DMS 273 (cell line): ENCODE results near the gene UCMA.
"Not testable (repeated sequence)": the region's sequence is repeated elsewhere in the genome, so short reads cannot be mapped to it uniquely, and the experiment has no call there.

Source experiments
- DNase-seq: peaks from one replicate; lab custom pipeline; 2025; ENCODE audit not compliant: unreplicated experiment; lab: John Stamatoyannopoulos, UW

The UCMA gene

GRCh38 chr10:13234172-13234571, at the start of gene UCMA:
TSS of gene UCMA (minus strand) at chr10:13234374. CDS start at chr10:13234258, 116 bp downstream.
- no peak for DNase-seq

- DNase-seq = not testable (repeated sequence)
Observed at GRCh38 chr10:13282348-13282747, 48.2 kb upstream of the UCMA start.

DNA sequence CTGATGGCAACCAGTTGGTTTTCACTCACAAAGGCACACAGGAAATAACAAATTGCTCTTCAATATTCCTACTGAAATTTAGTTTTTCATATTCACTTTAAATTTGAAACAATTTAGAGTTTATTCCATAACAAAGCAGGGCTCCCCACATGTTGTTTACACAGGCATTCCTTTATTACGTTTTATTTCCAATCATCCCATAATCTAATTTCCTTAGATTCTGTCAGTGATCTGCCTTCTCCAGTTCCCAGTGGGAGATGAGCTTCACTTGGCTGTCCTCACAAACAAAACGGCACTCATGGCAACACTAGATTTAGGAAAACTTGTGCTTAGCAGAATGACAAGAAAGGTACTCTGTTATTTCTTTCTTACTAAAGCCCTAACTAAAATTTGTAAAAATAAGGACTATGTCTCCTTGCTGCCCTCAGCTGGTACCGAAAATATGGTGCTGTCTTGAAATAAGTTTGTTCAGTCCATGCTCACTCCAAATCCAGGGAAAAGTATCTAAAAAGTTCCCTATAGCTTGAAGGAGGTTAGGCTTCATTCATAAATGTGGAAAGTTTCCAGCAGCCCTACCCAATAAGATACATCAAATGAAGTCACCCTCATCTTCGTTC, 42.7 kb upstream of the UCMA start:
- DNase-seq = no peak

GRCh38 chr10:13276146-13276545, 42.0 kb upstream of the UCMA start:
- DNase-seq = not testable (repeated sequence)

DNA sequence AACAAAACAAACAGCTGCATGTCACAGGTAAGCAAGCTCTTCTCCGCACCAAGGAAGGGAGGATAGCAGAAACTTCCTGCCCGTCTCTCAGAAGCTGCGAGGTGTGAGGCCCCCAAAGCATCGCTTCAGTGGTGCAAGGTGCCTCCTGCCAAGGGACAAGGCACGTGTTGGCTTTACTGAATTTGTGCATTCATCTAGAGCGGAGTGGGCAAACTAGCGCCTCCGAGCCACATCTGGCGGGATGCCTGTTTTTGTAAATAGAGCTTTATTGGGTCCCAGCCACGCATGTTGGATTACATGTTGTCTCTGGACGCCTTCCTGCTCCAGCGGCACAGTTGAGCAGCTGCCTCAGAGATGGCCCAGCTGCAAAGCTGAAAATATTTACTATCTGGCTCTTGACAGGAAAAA, 38.0 kb upstream of the UCMA start:
- peak; percentile 72 for DNase-seq

DNA sequence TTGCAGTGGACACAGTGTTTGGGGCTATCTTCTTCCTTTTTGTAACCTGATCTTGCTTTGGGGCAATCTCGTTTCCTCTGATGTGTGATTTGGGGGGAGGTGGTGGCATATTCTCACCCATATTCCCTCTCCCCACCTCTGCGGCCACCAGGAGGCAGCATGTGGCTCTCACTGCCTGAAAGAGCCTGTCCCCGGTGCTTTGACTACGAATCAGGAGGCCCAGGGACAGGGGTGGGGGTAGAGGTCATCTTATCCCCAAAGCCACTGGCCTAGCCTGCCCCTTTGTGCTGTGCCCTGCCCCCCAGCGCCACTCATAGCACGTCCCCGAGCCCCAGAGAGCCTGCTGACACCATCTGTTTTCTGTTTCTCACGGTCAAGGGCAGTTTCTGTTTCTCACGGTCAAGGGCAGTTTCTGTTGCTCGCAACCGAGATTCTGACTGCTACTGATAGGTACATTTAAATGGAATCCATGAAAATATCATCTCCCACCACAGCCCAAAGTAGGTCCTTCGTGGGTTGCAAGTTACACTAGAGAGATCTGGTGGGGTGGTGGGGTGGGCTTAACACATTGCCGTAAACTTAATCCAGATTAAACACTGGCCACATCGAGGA, 37.5 kb upstream of the UCMA start:
- DNase-seq = peak; percentile 68

GRCh38 chr10:13270877-13271551, 36.8 kb upstream of the UCMA start:
- DNase-seq = no peak

DNA sequence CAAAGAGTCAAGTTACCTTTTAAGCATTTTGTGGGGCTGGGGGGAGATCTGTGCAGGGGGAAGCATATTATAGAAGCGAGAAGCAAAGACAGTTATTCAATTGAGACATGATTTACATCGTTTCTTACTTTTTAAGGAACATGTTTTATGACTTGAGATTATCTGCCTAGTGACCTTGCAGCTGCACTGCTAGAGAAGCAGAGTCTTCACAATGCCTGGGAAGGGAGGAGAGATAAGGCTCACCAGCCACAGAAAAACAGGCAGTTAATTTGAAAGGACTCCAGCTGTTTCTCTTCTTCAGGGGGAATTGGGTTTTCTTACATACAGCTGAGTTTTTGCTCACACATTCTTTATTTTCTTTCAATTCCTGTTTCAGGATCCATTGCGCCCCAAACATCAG, 34.7 kb upstream of the UCMA start:
- no peak for DNase-seq

GRCh38 chr10:13268310-13268709, 34.1 kb upstream of the UCMA start:
- DNase-seq = no peak

- DNase-seq = no peak
Observed at GRCh38 chr10:13263591-13263990, 29.4 kb upstream of the UCMA start.

GRCh38 chr10:13262433-13262832, 28.3 kb upstream of the UCMA start:
- DNase-seq = no peak

GRCh38 chr10:13257621-13258140, 23.5 kb upstream of the UCMA start:
- no peak for DNase-seq

DNA sequence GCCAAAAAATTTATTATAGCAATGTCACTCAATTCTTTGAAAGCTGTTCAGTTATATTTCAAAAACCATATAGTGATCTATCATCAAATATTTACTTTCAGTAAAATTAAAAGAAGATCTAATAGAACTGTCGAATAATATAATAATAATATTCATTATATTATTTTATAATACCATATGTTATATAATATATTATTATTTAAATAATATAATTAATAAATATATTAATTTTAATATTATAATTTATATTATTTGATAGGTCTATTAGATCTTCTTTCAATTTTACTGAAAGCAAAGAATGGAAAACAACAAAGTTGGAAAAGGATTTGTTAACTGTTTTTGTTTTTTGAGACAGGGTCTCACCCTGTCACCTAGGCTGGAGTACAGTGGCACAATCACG, 22.5 kb upstream of the UCMA start:
- DNase-seq = no peak

GRCh38 chr10:13253726-13254125, 19.6 kb upstream of the UCMA start:
- DNase-seq = no peak

GRCh38 chr10:13247784-13248183, 13.6 kb upstream of the UCMA start:
- DNase-seq = no peak

DNA sequence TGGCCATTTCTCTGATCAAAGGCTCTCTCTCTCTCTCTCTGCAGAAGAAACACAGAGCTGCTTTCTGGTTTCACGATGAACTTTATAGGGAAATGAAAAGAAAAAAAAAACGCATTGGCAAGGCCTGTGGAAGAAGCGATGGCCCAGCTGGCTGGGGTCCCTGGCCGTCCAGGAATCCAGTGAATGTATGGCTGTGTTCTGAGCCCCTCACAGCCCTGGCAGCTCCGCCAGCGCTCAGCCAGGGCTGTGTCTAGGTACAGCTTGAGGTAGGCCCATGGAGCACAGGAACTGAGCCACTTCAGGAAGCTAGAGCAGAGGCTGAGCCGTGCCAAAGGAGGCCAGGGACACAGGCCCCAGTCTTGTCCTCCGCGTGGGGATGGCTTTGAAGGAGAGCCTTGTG, 13.1 kb upstream of the UCMA start:
- no peak for DNase-seq

DNA sequence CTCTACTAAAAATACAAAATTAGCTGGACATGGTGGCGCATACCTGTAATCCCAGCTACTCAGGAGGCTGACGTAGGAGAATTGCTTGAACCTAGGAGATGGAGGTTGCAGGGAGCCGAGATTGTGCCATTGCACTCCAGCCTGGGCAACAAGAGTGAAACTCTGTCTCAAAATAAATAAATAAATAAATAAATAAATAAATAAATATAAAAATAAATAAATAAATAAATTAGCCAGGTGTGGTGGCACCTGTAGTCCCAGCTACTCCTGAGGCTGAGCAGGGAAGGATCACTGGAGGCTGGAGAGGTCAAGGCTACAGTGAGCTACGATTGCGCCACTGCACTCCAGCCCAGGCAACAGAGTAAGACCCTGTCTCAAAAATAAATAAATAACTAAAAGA, 8.1 kb upstream of the UCMA start:
- not testable (repeated sequence) for DNase-seq

GRCh38 chr10:13241613-13242012, 7.4 kb upstream of the UCMA start:
- DNase-seq = no peak

DNA sequence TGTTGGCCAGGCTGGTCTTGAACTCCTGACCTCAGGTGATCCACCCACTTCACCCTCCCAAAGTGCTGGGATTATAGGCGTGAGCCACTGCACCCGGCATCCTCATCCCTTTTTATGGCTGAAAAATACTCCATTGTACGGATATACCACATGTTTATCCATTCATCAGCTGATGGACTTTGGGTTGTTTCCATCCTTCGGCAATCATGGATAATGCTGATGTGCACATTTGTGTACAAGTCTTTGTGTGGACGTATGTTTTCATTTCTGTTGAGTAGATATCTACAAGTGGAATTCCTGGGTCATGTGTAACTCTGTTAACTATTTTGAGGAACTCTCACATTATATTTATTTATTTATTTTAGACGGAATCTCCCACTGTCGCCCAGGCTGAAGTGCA, 5.7 kb upstream of the UCMA start:
- DNase-seq = no peak

- no peak for DNase-seq
Observed at GRCh38 chr10:13238271-13239077, 4.3 kb upstream of the UCMA start.

DNA sequence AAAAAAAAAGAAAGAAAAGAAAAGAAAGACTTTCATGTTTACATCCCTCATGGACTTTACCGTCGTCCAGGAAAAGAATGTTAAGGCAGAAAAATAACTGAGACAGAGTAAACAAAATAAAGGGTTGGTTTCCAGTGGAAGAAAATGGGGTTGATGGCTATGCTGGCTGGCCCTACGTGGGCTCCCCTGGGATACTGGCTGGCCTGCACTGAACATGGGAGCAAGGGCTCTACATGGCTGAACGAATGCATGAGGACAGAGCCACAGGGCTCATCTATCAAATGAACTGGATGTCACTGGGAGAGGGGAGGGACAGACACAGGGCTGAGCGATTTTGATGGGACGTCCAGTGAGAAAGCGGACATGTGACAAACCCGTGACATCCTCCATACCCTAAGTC, 2.5 kb upstream of the UCMA start:
- no peak for DNase-seq
